GM12878 (cell line): ENCODE data around the gene POU2F1. TPM values are rescaled to one million over a fixed set of nuclear protein-coding genes. Genes with fewer than 3 reads are reported as not detected.

Source experiments
- ATAC-seq: fragments of 200-7000 bp; cut with Tn5 transposase; 3 replicates; pipeline ENCODE4 v1.9.1; 2020; ENCODE audit warnings: mild to moderate bottlenecking, moderate library complexity
- BruUV-seq: library from RNA; stranded (reverse); fragments of 400-500 nt; replicated peaks from 2 replicates; lab custom pipeline; 2021; lab: Mats Ljungman, UMichigan
- CTCF ChIA-PET: fragments of 300-600 bp; sonication (Branson Sonifier 250); formaldehyde crosslinking; extraction: SDS; loops from one replicate; lab custom pipeline; 2021; ENCODE audit warnings: inconsistent platforms; lab: Yijun Ruan, JAX
- POLR2A ChIA-PET: fragments of 350-600 bp; formaldehyde crosslinking; extraction: SDS; loops from one replicate; lab custom pipeline; 2021; ENCODE audit warnings: inconsistent platforms; lab: Charles Lee
- RAD21 ChIA-PET: fragments of 300-600 bp; sonication (Branson Sonifier 250); formaldehyde crosslinking; loops from one replicate; lab custom pipeline; 2023; ENCODE audit warnings: antibody characterized with exemption; ENCODE audit not compliant: unreplicated experiment; lab: Charles Lee
- SMC1A ChIA-PET: fragments of 300-600 bp; sonication (Branson Sonifier 250); formaldehyde crosslinking; loops from one replicate; lab custom pipeline; 2023; ENCODE audit not compliant: unreplicated experiment, uncharacterized antibody; lab: Charles Lee
- DNase-seq: peaks from one replicate; pipeline ENCODE4 v3.0.0-alpha.2; 2011; ENCODE audit warnings: low read depth, low spot score
- FAIRE-seq: peaks from 3 replicates; lab custom pipeline; 2011; peaks lifted over from hg19 to GRCh38; lab: Jason Lieb, UNC
- H2AFZ ChIP-seq: 2 replicates; pipeline ENCODE4 v1.6.0; 2011; ENCODE audit warnings: low read depth, low read length, control low read depth; ENCODE audit not compliant: control insufficient read depth
- H3K27ac ChIP-seq: 2 replicates; pipeline ENCODE4 v1.5.1; 2011; ENCODE audit warnings: control low read depth; ENCODE audit not compliant: control insufficient read depth, insufficient read depth
- H3K27me3 ChIP-seq, 2 experiments: replicated peaks in 1 of 2; 2 replicates each; pipeline versions ENCODE4 v1.6.0 to v1.6.1; 2011; ENCODE audit warnings: low read length in 1 of 2; ENCODE audit not compliant: control insufficient read depth in 2 of 2, insufficient read depth in 2 of 2
- H3K36me3 ChIP-seq, 2 experiments: 2 replicates each; pipeline ENCODE4 v1.5.1; 2011; ENCODE audit warnings: low read length in 1 of 2; ENCODE audit not compliant: control insufficient read depth in 2 of 2, insufficient read depth in 2 of 2
- H3K4me1 ChIP-seq: 2 replicates; pipeline ENCODE4 v1.6.1; 2011; ENCODE audit warnings: mild to moderate bottlenecking, low read length, moderate library complexity, mixed read lengths; ENCODE audit not compliant: control insufficient read depth, insufficient read depth
- H3K4me2 ChIP-seq: 2 replicates; pipeline ENCODE4 v1.6.0; 2011; ENCODE audit warnings: control low read depth; ENCODE audit not compliant: control insufficient read depth, insufficient read depth
- H3K4me3 ChIP-seq: fragments of 200-600 bp; sonication (generic); 2 replicates; pipeline ENCODE4 v1.5.1; 2016
- H3K79me2 ChIP-seq: 2 replicates; pipeline ENCODE4 v1.6.0; 2011; ENCODE audit warnings: low read length; ENCODE audit not compliant: control insufficient read depth, insufficient read depth
- H3K9ac ChIP-seq: 2 replicates; pipeline ENCODE4 v1.8.0; 2011; ENCODE audit warnings: low read length, control low read depth, mixed read lengths; ENCODE audit not compliant: control insufficient read depth, insufficient read depth
- H3K9me3 ChIP-seq: replicated peaks from 3 replicates; pipeline ENCODE4 v1.5.1; 2011; ENCODE audit warnings: mild to moderate bottlenecking, low read length; ENCODE audit not compliant: control insufficient read depth, insufficient read depth
- H4K20me1 ChIP-seq: 2 replicates; pipeline ENCODE4 v1.6.0; 2011; ENCODE audit not compliant: control insufficient read depth, insufficient read depth
- MEF2A ChIP-seq: IDR thresholded peaks from 2 replicates; pipeline ENCODE4 v1.6.1; 2011; ENCODE audit warnings: low read depth, mild to moderate bottlenecking, low read length, moderate library complexity; ENCODE audit not compliant: insufficient read depth
- MEF2B ChIP-seq: fragments of 450-650 bp; IDR thresholded peaks from 2 replicates; pipeline ENCODE4 v1.6.1; 2018; ENCODE audit warnings: mild to moderate bottlenecking, moderate library complexity; ENCODE audit not compliant: partially characterized antibody, poor library complexity, severe bottlenecking
- NKRF ChIP-seq: fragments of 450-650 bp; conservative IDR thresholded peaks from 2 replicates; pipeline ENCODE4 v1.6.1; 2017; ENCODE audit warnings: mild to moderate bottlenecking, moderate library complexity
- POLR2A ChIP-seq: IDR thresholded peaks from 2 replicates; pipeline ENCODE4 v1.6.1; 2011; ENCODE audit warnings: low read depth, mild to moderate bottlenecking, low read length
- USF2 ChIP-seq: IDR thresholded peaks from 2 replicates; pipeline ENCODE4 v1.6.1; 2011; ENCODE audit warnings: low read depth, low read length, improper control_type of control experiment, borderline replicate concordance
- WGBS: methylation state at CpG from one replicate; pipeline ENCODE4 v1.1.6; 2016; ENCODE audit warnings: low lambda C conversion rate; ENCODE audit not compliant: insufficient replicate concordance, insufficient coverage; ENCODE audit errors: missing lambda C conversion rate; 5-methylcytosine and 5-hydroxymethylcytosine counted together
- in situ Hi-C: fragments of 300-500 bp; cut with MboI; formaldehyde crosslinking; loops from 9 replicates; pipeline ENCODE4 v1.14.3; 2018; ENCODE audit warnings: mixed read lengths
- intact Hi-C: fragments of 100-400 bp; cut with micrococcal nuclease; formaldehyde crosslinking; loops from one replicate; pipeline ENCODE4 v1.14.2; 2022; ENCODE audit not compliant: unreplicated experiment
- polyA plus RNA-seq, 11 experiments: library from polyadenylated mRNA; depleted of rRNA in 4 of 11; unstranded in 6 of 11; stranded (reverse) in 5 of 11; fragments of >200 nt; fragmentation: Nextera tagmentation in 4 of 11; fragmentation: Illumina TruSeq in 1 of 11; extraction: Ambion mirVana in 4 of 11; extraction: Trizol in 1 of 11; gene quantifications; 1 replicate in 1 of 11; 2 replicates in 10 of 11; pipeline versions ENCODE4 v1.2.1 to v1.2.3, GENCODE V29; 2011 to 2016; ENCODE audit warnings: inconsistent platforms in 2 of 11, missing spikeins in 2 of 11, low read depth in 1 of 11
- total RNA-seq, 4 experiments: library from RNA; depleted of rRNA in 3 of 4; stranded (reverse); fragments of >200 nt in 3 of 4; fragmentation: Illumina TruSeq in 1 of 4; extraction: Trizol in 1 of 4; gene quantifications; 2 replicates each; pipeline versions ENCODE4 v1.2.1 to v1.2.3, GENCODE V29; 2013 to 2021
- TF ChIP-seq, protein P1 (sequence below): IDR thresholded peaks from 2 replicates; pipeline ENCODE4 v1.6.1; 2012; ENCODE audit warnings: improper control_type of control experiment, low read depth, low read length; ENCODE audit not compliant: insufficient replicate concordance

Gene POU2F1
- total and polyA plus RNA-seq, 10 of the 15 experiments (the other 5 are each of a cell fraction or from before 2014, with no cell fraction given): 2.5 to 21.7 (median 12.5) TPM

- no peak overlapping the region for H3K9ac ChIP-seq
- peak overlapping the region; percentile 71 for H3K4me2 ChIP-seq
- 35% methylated on average over 1 of the region's 1 CpG for WGBS
- H3K79me2 ChIP-seq: peaks cover 48% of the 10 kb centered on the region
- H4K20me1 ChIP-seq: no peaks in the 10 kb centered on the region
- in situ Hi-C loops: no loop called here
- H3K27ac ChIP-seq: peak overlapping the region; percentile 35
- BruUV-seq: no TSS peak
- H3K27me3 ChIP-seq: no peaks in the 10 kb centered on the region
- ChIA-PET POLR2A (interaction anchor here (0.6 to 2.1 kb wide), 5 partner anchors 13 to 28 kb away, joined by 4 to 10 read pairs (median 9); partner anchors contain the start of gene POU2F1), CTCF (interaction anchor here (0.5 to 4.0 kb wide), 7 partner anchors 10 to 1903 kb away, joined by 3 to 26 read pairs (median 12); partner anchors contain the start of gene POU2F1), RAD21 (interaction anchor here (1.4 to 3.3 kb wide), 5 partner anchors 13 to 28 kb away, joined by 3 to 16 read pairs (median 9); partner anchors contain the start of gene POU2F1), SMC1A (interaction anchor here (0.7 to 6.2 kb wide), 10 partner anchors 10 to 139 kb away, joined by 3 to 73 read pairs (median 10); partner anchors contain the start of gene POU2F1)
- peak; percentile 51 for ATAC-seq
- H3K4me3 ChIP-seq: peak overlapping the region; percentile 0; the same call in 1 of the 2 replicates
- no peaks in the 10 kb centered on the region for H3K9me3 ChIP-seq
- intact Hi-C loops: no loop called here
- H2AFZ ChIP-seq: peak overlapping the region; percentile 15; the same call in 1 of the 2 replicates
- peaks cover 17% of the 10 kb centered on the region for H3K4me1 ChIP-seq
- TF ChIP-seq, protein P1, sequence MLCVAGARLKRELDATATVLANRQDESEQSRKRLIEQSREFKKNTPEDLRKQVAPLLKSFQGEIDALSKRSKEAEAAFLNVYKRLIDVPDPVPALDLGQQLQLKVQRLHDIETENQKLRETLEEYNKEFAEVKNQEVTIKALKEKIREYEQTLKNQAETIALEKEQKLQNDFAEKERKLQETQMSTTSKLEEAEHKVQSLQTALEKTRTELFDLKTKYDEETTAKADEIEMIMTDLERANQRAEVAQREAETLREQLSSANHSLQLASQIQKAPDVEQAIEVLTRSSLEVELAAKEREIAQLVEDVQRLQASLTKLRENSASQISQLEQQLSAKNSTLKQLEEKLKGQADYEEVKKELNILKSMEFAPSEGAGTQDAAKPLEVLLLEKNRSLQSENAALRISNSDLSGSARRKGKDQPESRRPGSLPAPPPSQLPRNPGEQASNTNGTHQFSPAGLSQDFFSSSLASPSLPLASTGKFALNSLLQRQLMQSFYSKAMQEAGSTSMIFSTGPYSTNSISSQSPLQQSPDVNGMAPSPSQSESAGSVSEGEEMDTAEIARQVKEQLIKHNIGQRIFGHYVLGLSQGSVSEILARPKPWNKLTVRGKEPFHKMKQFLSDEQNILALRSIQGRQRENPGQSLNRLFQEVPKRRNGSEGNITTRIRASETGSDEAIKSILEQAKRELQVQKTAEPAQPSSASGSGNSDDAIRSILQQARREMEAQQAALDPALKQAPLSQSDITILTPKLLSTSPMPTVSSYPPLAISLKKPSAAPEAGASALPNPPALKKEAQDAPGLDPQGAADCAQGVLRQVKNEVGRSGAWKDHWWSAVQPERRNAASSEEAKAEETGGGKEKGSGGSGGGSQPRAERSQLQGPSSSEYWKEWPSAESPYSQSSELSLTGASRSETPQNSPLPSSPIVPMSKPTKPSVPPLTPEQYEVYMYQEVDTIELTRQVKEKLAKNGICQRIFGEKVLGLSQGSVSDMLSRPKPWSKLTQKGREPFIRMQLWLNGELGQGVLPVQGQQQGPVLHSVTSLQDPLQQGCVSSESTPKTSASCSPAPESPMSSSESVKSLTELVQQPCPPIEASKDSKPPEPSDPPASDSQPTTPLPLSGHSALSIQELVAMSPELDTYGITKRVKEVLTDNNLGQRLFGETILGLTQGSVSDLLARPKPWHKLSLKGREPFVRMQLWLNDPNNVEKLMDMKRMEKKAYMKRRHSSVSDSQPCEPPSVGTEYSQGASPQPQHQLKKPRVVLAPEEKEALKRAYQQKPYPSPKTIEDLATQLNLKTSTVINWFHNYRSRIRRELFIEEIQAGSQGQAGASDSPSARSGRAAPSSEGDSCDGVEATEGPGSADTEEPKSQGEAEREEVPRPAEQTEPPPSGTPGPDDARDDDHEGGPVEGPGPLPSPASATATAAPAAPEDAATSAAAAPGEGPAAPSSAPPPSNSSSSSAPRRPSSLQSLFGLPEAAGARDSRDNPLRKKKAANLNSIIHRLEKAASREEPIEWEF: peak; percentile 41
- TF ChIP-seq POLR2A (no peak), USF2 (no peak), MEF2B (peak; percentile 42), NKRF (no peak), MEF2A (peak; percentile 41; the same call in 1 of the 2 replicates)
- no peak for DNase-seq
- no peaks in the 10 kb centered on the region for H3K36me3 ChIP-seq
- no peak for FAIRE-seq
Observed at GRCh38 chr1:167247754-167248153, 27.1 kb downstream of the POU2F1 start.
